ENCODE data around the gene SPANXA1. TPM values are rescaled to one million over a fixed set of nuclear protein-coding genes. Genes with fewer than 3 reads are reported as not detected.
"Not testable (repeated sequence)": the region's sequence is repeated elsewhere in the genome, so short reads cannot be mapped to it uniquely, and the experiment has no call there.

Gene SPANXA1, protein sequence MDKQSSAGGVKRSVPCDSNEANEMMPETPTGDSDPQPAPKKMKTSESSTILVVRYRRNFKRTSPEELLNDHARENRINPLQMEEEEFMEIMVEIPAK
- not detected in 2 replicates for total RNA-seq (ENCODE audit: low replicate concordance)
- long read RNA-seq, result 0 reads

- not testable (repeated sequence) for H3K4me3 Mint-ChIP-seq; H3K27me3 Mint-ChIP-seq; DNase-seq (ENCODE audit: extremely low spot score, unreplicated experiment); H3K9me3 Mint-ChIP-seq; H3K27ac Mint-ChIP-seq; H3K4me1 Mint-ChIP-seq (ENCODE audit: unreplicated experiment); H3K36me3 Mint-ChIP-seq
Observed at GRCh38 chrX:141584638-141585037, at the start of gene SPANXA1. Gene SPANXA1 (minus strand): TSS chrX:141584738. CDS start chrX:141584678, 60 bp downstream.

DNA sequence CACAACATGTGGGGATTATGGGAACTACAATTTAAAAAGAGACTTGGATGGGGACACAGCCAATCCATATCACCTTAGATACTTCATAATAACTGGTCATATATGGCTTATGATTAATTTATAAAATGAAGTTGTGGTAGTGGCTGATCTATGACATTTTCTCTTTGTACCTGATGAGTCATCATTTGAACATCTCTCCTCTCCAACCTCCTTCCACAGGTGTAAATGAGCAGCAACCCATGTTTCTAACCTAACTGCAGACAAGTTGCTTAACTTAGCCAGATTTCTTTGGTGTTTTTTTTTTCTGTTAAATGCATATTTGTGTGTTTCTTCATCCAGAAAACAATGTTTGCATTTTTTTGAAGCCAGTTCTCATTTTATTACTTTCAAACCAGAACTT, 47.6 kb upstream of the SPANXA1 start:
- no peak overlapping the region for H3K4me3 Mint-ChIP-seq
- TF ChIP-seq, protein P1, sequence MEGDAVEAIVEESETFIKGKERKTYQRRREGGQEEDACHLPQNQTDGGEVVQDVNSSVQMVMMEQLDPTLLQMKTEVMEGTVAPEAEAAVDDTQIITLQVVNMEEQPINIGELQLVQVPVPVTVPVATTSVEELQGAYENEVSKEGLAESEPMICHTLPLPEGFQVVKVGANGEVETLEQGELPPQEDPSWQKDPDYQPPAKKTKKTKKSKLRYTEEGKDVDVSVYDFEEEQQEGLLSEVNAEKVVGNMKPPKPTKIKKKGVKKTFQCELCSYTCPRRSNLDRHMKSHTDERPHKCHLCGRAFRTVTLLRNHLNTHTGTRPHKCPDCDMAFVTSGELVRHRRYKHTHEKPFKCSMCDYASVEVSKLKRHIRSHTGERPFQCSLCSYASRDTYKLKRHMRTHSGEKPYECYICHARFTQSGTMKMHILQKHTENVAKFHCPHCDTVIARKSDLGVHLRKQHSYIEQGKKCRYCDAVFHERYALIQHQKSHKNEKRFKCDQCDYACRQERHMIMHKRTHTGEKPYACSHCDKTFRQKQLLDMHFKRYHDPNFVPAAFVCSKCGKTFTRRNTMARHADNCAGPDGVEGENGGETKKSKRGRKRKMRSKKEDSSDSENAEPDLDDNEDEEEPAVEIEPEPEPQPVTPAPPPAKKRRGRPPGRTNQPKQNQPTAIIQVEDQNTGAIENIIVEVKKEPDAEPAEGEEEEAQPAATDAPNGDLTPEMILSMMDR (conservative IDR thresholded peaks at IDR 0.05), result no peak
- H3K4me1 Mint-ChIP-seq (ENCODE audit: unreplicated experiment), result no peaks in the 10 kb centered on the region
- H3K36me3 Mint-ChIP-seq, result no peaks in the 10 kb centered on the region
- H3K27ac Mint-ChIP-seq, result no peak overlapping the region
- peaks cover 4% of the 10 kb centered on the region for H3K9me3 Mint-ChIP-seq
- no peaks in the 10 kb centered on the region for H3K27me3 Mint-ChIP-seq
- no peak for DNase-seq (ENCODE audit: extremely low spot score, unreplicated experiment)

DNA sequence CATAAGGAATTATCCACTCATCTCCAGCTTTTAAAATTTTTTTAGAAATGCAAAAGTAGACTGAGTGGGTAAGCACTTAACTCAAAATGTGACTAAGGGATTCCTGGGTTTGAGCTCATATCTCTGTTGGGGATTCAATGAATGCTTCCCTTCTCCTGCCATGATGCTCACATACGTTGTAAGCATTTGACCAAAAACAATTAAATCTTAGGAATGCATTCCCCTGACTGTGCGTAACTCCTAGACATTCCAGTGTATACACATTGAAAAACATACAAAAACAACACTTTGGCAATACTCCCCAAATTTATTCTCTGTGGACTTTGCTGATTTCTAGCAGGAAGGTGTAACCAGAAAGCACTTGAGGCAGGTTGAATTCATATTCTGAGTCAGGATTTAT, 34.8 kb upstream of the SPANXA1 start:
- H3K36me3 Mint-ChIP-seq, result no peaks in the 10 kb centered on the region
- TF ChIP-seq, protein P1 (conservative IDR thresholded peaks at IDR 0.05), result no peak
- no peak overlapping the region for H3K4me3 Mint-ChIP-seq
- H3K27ac Mint-ChIP-seq, result no peak overlapping the region
- DNase-seq (ENCODE audit: extremely low spot score, unreplicated experiment), result no peak
- no peaks in the 10 kb centered on the region for H3K27me3 Mint-ChIP-seq
- H3K4me1 Mint-ChIP-seq (ENCODE audit: unreplicated experiment), result no peaks in the 10 kb centered on the region
- H3K9me3 Mint-ChIP-seq, result peaks cover 4% of the 10 kb centered on the region

GRCh38 chrX:141609111-141609510, 24.6 kb upstream of the SPANXA1 start:
- Mint-ChIP-seq H3K27ac (no peak overlapping the region), H3K9me3 (no peaks in the 10 kb centered on the region), H3K36me3 (no peaks in the 10 kb centered on the region), H3K4me1 (ENCODE audit: unreplicated experiment) (no peaks in the 10 kb centered on the region), H3K27me3 (no peaks in the 10 kb centered on the region), H3K4me3 (no peak overlapping the region)
- DNase-seq (ENCODE audit: extremely low spot score, unreplicated experiment), result no peak
- TF ChIP-seq, protein P1 (conservative IDR thresholded peaks at IDR 0.05), result no peak

DNA sequence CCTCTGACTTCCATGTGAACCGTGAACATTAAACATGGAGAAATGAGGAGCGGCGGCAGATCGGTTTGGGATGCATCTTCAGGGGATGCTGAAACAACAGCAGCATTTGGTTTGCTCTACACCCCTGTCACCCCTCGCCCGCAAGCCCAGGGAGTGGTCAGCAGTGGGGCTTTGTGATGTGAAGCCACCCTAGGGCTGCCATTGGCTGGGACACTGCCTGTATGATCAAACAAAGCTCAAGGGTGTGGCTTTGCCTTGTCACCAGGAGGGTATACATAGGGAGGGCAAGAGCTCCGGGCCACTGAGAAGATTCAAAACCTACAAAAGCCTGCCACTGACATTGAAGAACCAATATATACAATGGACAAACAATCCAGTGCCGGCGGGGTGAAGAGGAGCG, 4.9 kb upstream of the SPANXA1 start, which contains the start of gene SPANXA2:
TSS of gene SPANXA2 (plus strand) at position 301 of the 400 bp plus-strand sequence. CDS start at position 361, 60 bp downstream.
- H3K27ac Mint-ChIP-seq; H3K4me1 Mint-ChIP-seq (ENCODE audit: unreplicated experiment); H3K27me3 Mint-ChIP-seq; H3K36me3 Mint-ChIP-seq; DNase-seq (ENCODE audit: extremely low spot score, unreplicated experiment); H3K4me3 Mint-ChIP-seq; H3K9me3 Mint-ChIP-seq: not testable (repeated sequence)

GRCh38 chrX:141542551-141542950, 42.0 kb downstream of the SPANXA1 start:
- H3K36me3 Mint-ChIP-seq; H3K27me3 Mint-ChIP-seq; H3K4me3 Mint-ChIP-seq; H3K4me1 Mint-ChIP-seq (ENCODE audit: unreplicated experiment); H3K27ac Mint-ChIP-seq; H3K9me3 Mint-ChIP-seq; DNase-seq (ENCODE audit: extremely low spot score, unreplicated experiment): not testable (repeated sequence)

Other genes starting within 250 kb of the SPANXA1 start
- not detected in 2 replicates for gene SPANXA2, start 5.0 kb upstream of the SPANXA1 start, total RNA-seq (ENCODE audit: low replicate concordance)
- not detected in 2 replicates for gene SPANXD, start 114.0 kb upstream of the SPANXA1 start, total RNA-seq (ENCODE audit: low replicate concordance)